ENCODE results near the gene EHBP1. TPM values are rescaled to one million over a fixed set of nuclear protein-coding genes. Genes with fewer than 3 reads are reported as not detected.

The EHBP1 gene
- 100 to 1,000 TPM in 1 of 3 donors, 10 to 100 TPM in 2; 65.9 to 118 (median 87.2) TPM for total RNA-seq

- Histone ChIP-seq H3K36me3 (no peaks in the 10 kb centered on the region), H3K27me3 (no peaks in the 10 kb centered on the region), H3K4me1 (peaks cover 0 to 16% of the 10 kb centered on the region in 2 donors), H3K9me3 (no peaks in the 10 kb centered on the region), H3K4me3 (peak within 1 kb of the TSS; percentile 87 to 96 (median 91)), H3K27ac (peak within 1 kb of the TSS; percentile 95)
- intact Hi-C loops (cut with DNase I; ENCODE audit: low total_unique reads) = no loop called here
- peak; percentile 98 to 99 for DNase-seq (ENCODE audit: low spot score in 2 of 2)
- TF ChIP-seq POLR2A (IDR thresholded peaks at IDR 0.05) (no peak), CTCF (IDR thresholded peaks at IDR 0.05) (peak in 1 of 3 donors; percentile 8), POLR2AphosphoS5 (IDR thresholded peaks at IDR 0.05) (peak; percentile 25 to 85 (median 69))
Observed at GRCh38 chr2:62705007-62705829, at the start of gene EHBP1. EHBP1 (plus strand) TSS chr2:62705713; CDS start chr2:62707192, 1,479 bp downstream.

GRCh38 chr2:62657783-62658182, 47.7 kb upstream of the EHBP1 start:
- H3K27ac ChIP-seq = no peak overlapping the region
- no peaks in the 10 kb centered on the region for H3K27me3 ChIP-seq
- TF ChIP-seq CTCF (IDR thresholded peaks at IDR 0.05) = no peak
- no peak for TF ChIP-seq POLR2A (IDR thresholded peaks at IDR 0.05)
- TF ChIP-seq POLR2AphosphoS5 (IDR thresholded peaks at IDR 0.05) = no peak
- no peaks in the 10 kb centered on the region for H3K36me3 ChIP-seq
- peaks cover 0 to 11% of the 10 kb centered on the region in 2 donors for H3K4me1 ChIP-seq
- no peak overlapping the region for H3K4me3 ChIP-seq
- DNase-seq (ENCODE audit: low spot score in 2 of 2) = no peak
- H3K9me3 ChIP-seq = no peaks in the 10 kb centered on the region
- intact Hi-C loops (cut with DNase I; ENCODE audit: low total_unique reads) = no loop called here

GRCh38 chr2:62658891-62659290, 46.6 kb upstream of the EHBP1 start:
- no peak for DNase-seq (ENCODE audit: low spot score in 2 of 2)
- H3K9me3 ChIP-seq = no peaks in the 10 kb centered on the region
- no peaks in the 10 kb centered on the region for H3K36me3 ChIP-seq
- TF ChIP-seq POLR2AphosphoS5 (IDR thresholded peaks at IDR 0.05) (no peak), CTCF (IDR thresholded peaks at IDR 0.05) (no peak), POLR2A (IDR thresholded peaks at IDR 0.05) (no peak)
- H3K4me3 ChIP-seq = no peak overlapping the region
- intact Hi-C loops (cut with DNase I; ENCODE audit: low total_unique reads) = no loop called here
- no peaks in the 10 kb centered on the region for H3K27me3 ChIP-seq
- H3K27ac ChIP-seq = no peak overlapping the region
- H3K4me1 ChIP-seq = peaks cover 0 to 11% of the 10 kb centered on the region in 2 donors

- intact Hi-C loops (cut with DNase I; ENCODE audit: low total_unique reads) = no loop called here
Observed at GRCh38 chr2:62660087-62660486, 45.4 kb upstream of the EHBP1 start.

More at GRCh38 chr2:62660087-62660486, 45.4 kb upstream of the EHBP1 start:
- peak overlapping the region in 1 of 3 donors; percentile 19 for H3K4me3 ChIP-seq
- no peaks in the 10 kb centered on the region for H3K9me3 ChIP-seq
- H3K27ac ChIP-seq = no peak overlapping the region
- DNase-seq (ENCODE audit: low spot score in 2 of 2) = no peak
- no peak for TF ChIP-seq CTCF (IDR thresholded peaks at IDR 0.05)
- TF ChIP-seq POLR2AphosphoS5 (IDR thresholded peaks at IDR 0.05) = no peak
- TF ChIP-seq POLR2A (IDR thresholded peaks at IDR 0.05) = no peak
- H3K4me1 ChIP-seq = peaks cover 0 to 11% of the 10 kb centered on the region in 2 donors
- no peaks in the 10 kb centered on the region for H3K27me3 ChIP-seq
- H3K36me3 ChIP-seq = no peaks in the 10 kb centered on the region
